ENCODE results near the gene SIPA1L3.

DNA sequence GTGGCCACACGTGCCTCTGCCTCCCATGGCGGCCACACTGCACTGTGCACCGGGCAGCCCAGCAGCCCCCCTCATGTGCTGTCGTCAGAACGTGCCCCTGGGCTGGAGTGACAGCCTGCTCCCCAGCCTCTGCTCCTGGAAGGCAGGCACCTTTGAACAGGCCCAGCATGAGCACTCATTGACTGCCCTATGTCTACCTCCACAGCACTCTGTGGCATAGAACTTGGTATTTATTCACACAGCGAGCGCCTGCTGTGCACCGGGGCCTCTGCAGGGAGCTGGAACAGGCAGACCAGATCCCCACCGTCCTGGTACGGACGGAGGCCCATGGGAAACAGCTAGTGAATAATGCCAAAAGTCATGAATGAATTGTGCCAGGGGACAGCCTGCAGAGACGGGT lies 263.3 kb downstream of the SIPA1L3 start:
- no peak for TF ChIP-seq CTCF (IDR thresholded peaks at IDR 0.05)
- no peak for TF ChIP-seq POLR2A (IDR thresholded peaks at IDR 0.05)
